Bronchial epithelial cell (primary cell): Measurements from ENCODE around the gene BPIFB1. TPM values are rescaled to one million over a fixed set of nuclear protein-coding genes. Genes with fewer than 3 reads are reported as not detected.

Experiments used
- DNase-seq: peaks from one replicate; pipeline ENCODE4 v3.0.0-alpha.2; 2010; ENCODE audit warnings: low read depth
- FAIRE-seq: peaks from 2 replicates; lab custom pipeline; 2011; peaks lifted over from hg19 to GRCh38; lab: Jason Lieb, UNC
- H3K27me3 ChIP-seq: 2 replicates; pipeline ENCODE4 v1.5.1; 2011; ENCODE audit warnings: low read length; ENCODE audit not compliant: control insufficient read depth, insufficient read depth
- H3K36me3 ChIP-seq: 2 replicates; pipeline ENCODE4 v1.5.1; 2011; ENCODE audit warnings: low read length; ENCODE audit not compliant: control insufficient read depth, insufficient read depth
- H3K4me3 ChIP-seq: 2 replicates; pipeline ENCODE4 v1.5.1; 2011; ENCODE audit warnings: mild to moderate bottlenecking, low read depth, low read length, control low read depth
- CTCF ChIP-seq: IDR thresholded peaks from 2 replicates; pipeline ENCODE4 v1.5.1; 2011; ENCODE audit warnings: mild to moderate bottlenecking, moderate library complexity, low read length, control low read depth, inconsistent platforms; ENCODE audit not compliant: insufficient read depth, severe bottlenecking
- total RNA-seq: library from RNA; depleted of rRNA; stranded (reverse); fragments of >200 nt; gene quantifications from 2 replicates; pipeline ENCODE4 v1.2.1, GENCODE V29; 2014

The BPIFB1 gene
- total RNA-seq, 1 donor from 2014 or later, result not detected

GRCh38 chr20:33337531-33338165 lies 54.6 kb downstream of the BPIFB1 start:
- FAIRE-seq (no peak), DNase-seq (no peak)
- TF ChIP-seq CTCF, result no peak
- no peaks in the 10 kb centered on the region for H3K27me3 ChIP-seq
- no peak overlapping the region for H3K4me3 ChIP-seq
- H3K36me3 ChIP-seq, result no peaks in the 10 kb centered on the region

- TF ChIP-seq CTCF, result no peak
- FAIRE-seq, result no peak
- Histone ChIP-seq H3K4me3 (no peak overlapping the region), H3K27me3 (no peaks in the 10 kb centered on the region), H3K36me3 (no peaks in the 10 kb centered on the region)
- no peak for DNase-seq
These were observed 55.6 kb downstream of the BPIFB1 start for GRCh38 chr20:33338467-33339258.

GRCh38 chr20:33339515-33340058 lies 56.6 kb downstream of the BPIFB1 start:
- FAIRE-seq, result no peak
- Histone ChIP-seq H3K27me3 (no peaks in the 10 kb centered on the region), H3K4me3 (no peak overlapping the region), H3K36me3 (no peaks in the 10 kb centered on the region)
- DNase-seq, result no peak
- no peak for TF ChIP-seq CTCF

- Histone ChIP-seq H3K36me3 (no peaks in the 10 kb centered on the region), H3K27me3 (no peaks in the 10 kb centered on the region), H3K4me3 (no peak overlapping the region)
- no peak for TF ChIP-seq CTCF
- DNase-seq (no peak), FAIRE-seq (no peak)
These were observed 60.5 kb downstream of the BPIFB1 start for GRCh38 chr20:33343521-33343920.

GRCh38 chr20:33345342-33345741 lies 62.3 kb downstream of the BPIFB1 start:
- TF ChIP-seq CTCF, result no peak
- Histone ChIP-seq H3K4me3 (no peak overlapping the region), H3K36me3 (no peaks in the 10 kb centered on the region), H3K27me3 (no peaks in the 10 kb centered on the region)
- DNase-seq (no peak), FAIRE-seq (no peak)
